SK-MEL-5 (cell line): ENCODE measurements around the gene FBXL4. TPM values are rescaled to one million over a fixed set of nuclear protein-coding genes. Genes with fewer than 3 reads are reported as not detected.
"Not testable (repeated sequence)": the region's sequence is repeated elsewhere in the genome, so short reads cannot be mapped to it uniquely, and the experiment has no call there.

Experiments
- DNase-seq: peaks from one replicate; pipeline ENCODE4 v3.0.0-alpha.2; 2016; ENCODE audit warnings: low read depth, low spot score
- in situ Hi-C: cut with HindIII; loops from 2 replicates; pipeline ENCODE4 v1.10.0; 2016; ENCODE audit warnings: low sequenced_read_pairs, high pct_unique_total_duplicates, low pct_unique_long_range_greater_than_20kb
- total RNA-seq: library from RNA; depleted of rRNA; stranded (reverse); fragments of >200 nt; shearing (Covaris generic); gene quantifications from 2 replicates; pipeline ENCODE4 v1.2.3, GENCODE V29; 2014

Gene FBXL4
- total RNA-seq, 1 experiment from 2014 or later: 19.8 TPM

DNA sequence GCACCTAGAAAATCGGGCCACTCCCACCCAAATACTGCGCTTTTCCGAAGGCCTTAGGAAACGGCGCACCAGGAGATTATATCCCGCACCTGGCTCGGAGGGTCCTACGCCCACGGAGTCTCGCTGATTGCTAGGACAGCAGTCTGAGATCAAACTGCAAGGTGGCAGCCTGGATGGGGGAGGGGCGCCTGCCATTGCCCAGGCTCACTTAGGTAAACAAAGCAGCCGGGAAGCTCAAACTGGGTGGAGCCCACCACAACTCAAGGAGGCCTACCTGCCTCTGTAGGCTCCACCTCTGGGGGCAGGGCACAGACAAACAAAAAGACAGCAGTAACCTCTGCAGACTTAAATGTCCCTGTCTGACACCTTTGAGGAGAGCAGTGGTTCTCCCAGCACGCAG, 36.8 kb downstream of the FBXL4 start:
- in situ Hi-C loops: not testable (repeated sequence)

DNA sequence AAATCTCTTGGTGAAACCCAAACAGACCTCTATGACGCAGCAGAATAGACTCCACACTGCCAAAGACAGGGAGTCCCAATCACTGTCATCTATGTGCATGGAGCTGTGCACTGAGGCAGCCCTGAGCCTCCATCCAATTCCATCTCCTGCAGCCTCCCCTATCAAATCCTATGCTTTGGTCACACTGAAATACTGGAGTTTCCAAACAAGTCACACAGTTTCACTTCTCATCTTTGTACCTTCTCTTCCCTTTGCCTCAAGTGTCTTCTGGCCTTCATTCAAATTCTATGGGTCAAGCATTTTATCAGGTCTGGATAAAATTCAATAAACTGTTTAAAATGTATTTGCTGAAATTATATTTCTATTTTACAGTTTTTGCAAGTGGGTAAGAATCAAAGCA, 38.5 kb downstream of the FBXL4 start:
- DNase-seq: no peak
- in situ Hi-C loops: no loop called here

More for the DNA sequence above, 36.8 kb downstream of the FBXL4 start:
- DNase-seq: not testable (repeated sequence)

DNA sequence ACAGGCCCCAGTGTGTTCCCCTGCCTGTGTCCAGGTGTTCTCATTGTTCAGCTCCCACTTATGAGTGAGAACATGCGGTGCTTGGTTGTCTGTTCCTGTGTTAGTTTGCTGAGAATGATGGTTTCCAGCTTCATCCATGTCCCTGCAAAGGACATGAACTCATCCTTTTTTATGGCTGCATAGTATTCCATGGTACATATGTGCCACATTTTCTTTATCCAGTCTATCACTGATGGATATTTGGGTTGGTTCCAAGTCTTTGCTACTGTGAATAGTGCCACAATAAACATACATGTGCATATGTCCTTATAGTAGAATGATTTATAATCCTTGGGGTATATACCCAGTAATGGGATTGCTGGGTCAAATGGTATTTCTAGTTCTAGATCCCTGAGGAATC, 41.4 kb downstream of the FBXL4 start:
- in situ Hi-C loops, DNase-seq: not testable (repeated sequence)

DNA sequence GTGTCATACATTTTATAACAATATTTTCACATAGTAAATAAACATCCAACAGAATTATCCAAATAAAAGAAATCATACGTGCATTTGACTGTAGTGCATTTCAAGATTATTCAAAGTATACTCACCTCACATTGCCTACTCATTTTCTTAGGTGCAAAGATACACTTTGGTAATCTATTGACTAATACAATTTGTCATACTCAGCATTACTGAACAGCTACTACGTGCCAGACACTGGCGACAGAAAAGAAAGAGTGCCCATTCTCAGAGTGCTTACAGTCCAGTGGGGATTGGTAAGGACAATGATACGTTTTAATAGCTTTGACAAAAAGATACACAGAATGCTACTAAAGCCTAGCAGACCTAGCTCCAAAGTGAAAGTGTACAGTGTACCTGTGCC, 42.0 kb downstream of the FBXL4 start:
- in situ Hi-C loops: no loop called here
- no peak for DNase-seq

DNA sequence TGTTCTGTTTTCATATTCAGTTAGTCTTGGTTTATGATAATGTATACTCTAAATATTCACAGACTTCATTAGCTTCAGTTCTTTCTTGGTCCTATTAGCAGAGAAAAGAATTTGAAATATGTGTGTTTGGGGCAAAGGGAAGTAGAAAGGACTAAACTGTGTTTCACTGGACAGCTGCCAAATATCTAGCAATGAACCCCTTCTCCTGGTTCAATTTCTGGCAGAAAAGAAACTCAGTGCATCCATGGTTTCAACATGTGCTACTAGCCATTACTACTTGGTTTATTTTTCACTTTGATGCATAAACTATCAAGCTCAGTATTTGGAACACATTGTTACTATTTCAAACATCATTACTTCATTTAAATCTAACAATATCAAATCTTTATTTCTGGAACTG, 43.6 kb downstream of the FBXL4 start:
- DNase-seq: no peak
- in situ Hi-C loops: no loop called here

DNA sequence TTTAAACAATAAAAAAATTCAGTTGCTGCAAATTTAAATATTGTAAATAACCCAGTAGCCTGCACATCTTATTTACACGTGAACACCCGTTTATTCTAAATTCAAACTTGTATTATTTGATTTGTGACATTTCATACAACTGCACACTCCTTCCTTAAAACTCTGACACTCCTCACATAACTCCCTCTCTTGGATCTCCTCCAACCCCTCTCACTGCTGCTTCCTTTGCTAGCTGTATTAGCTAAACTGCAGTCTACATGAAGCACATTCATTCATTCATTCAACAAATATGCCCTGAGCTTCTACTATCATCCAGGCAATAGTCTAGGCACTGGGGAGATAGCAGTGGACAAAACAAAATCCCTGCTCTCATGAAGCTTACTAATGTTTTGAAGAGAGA, 47.0 kb downstream of the FBXL4 start:
- DNase-seq: no peak
- in situ Hi-C loops: no loop called here

DNA sequence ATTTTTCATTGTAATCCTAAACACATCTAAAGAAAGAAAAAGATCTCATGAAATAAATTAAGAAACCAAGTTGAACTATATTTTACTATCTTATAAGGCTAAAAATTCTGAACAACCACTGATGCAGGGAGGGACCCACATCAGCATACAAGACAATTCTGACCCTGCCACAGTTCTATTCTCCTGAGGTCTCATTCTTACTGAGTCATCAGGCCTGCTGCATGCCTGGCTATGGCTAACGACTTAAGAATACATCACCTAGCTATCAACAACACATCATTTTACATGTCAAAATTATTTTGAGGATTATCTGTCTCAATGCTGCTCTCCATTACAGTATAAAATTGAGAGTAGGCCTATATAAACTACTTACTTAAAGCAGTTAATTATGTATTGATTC, 52.9 kb downstream of the FBXL4 start:
- DNase-seq: no peak
- in situ Hi-C loops: no loop called here

DNA sequence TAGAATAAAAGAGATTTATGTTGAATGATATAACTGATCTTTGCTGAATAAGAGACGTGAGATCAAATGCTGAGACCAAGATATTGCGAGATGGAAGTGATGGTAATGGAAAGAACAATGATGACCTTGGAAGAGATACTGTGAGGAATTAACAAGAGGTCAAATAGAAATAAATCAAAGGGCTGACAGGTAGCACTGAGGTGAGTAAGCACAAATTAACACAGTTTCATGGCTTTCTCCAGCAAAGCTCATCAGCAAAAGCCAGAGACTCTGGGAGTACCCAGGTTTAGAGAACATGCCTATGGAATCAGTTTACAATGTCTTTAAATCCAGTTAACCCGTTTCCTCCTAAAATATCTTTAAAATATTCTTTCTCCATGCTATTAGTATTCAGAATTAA, 60.1 kb downstream of the FBXL4 start:
- in situ Hi-C loops: no loop called here
- no peak for DNase-seq

DNA sequence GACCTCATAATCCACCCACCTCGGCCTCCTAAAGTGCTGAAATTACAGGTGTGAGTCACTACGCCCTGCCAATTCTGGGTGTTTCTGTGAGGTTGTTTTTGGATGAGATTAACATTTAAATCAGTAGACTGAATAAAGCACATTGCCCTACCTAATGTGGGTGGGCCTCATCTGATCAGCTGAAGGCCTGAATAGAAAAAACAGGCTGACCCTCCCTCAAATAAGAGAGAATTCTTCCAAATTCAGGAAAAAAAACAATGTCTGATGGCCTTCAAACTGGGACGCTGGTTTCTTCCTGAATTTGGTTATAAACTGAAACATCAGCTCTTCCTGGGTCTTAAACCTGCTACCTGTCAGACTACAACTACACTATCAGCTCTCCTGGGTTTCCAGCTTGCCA, 62.4 kb downstream of the FBXL4 start:
- in situ Hi-C loops: no loop called here
- DNase-seq: no peak

DNA sequence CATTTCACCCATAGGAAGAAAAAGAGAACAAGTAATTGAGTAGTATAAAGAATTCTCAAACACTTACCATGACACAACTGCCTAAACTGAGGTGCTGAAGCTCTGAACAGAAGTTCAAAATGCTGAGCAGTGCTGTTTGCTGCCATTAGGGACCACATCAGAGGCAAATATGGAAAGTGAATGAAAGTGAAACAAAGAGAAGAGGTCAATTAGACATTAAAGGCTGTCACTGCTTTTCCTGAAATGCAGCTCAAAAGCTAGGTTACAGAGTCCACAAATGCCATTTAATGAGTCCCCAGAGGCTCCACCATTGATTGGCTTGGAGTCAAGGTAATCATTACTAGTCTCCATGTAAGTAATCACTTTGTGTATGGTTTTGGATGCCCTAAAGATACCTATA, 67.3 kb downstream of the FBXL4 start:
- DNase-seq: no peak
- in situ Hi-C loops: no loop called here

DNA sequence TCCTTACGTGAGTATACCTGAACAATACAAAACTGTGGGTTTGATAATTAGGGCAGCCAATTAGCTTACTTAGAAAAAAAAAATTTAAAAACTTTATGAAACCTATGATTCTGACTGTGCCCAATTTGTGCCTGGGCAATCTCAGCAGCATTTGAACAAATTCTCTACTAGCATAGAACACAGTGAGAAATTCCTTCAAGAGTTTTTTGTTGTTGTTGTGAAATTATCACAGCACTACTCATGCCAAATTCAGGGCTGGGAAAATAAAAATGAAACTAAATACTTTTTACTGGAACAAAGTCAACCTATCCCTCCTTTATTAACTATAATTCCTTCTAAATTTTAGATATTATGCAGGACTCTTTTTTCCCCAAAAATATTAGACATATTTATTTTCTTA, 70.5 kb downstream of the FBXL4 start:
- in situ Hi-C loops: no loop called here
- no peak for DNase-seq

DNA sequence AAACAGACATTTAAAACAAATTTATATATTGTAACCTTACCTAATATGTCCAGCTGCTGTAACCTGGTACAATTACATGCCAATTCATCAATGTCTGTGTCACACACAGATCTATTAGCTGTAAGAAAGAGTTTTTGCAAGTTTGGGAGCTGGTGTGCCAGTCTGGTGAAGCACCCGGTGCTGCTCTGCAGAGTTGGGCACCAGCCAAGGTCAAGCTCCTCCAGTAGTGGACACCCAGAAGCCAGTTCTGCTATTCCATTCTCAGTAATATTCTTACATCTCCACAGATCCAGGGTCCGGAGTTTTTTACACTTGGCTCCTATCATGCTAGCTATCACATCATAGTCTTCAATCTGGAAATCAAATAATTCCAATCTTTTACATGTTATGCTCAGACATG, 72.4 kb downstream of the FBXL4 start:
- in situ Hi-C loops: no loop called here
- DNase-seq: no peak

DNA sequence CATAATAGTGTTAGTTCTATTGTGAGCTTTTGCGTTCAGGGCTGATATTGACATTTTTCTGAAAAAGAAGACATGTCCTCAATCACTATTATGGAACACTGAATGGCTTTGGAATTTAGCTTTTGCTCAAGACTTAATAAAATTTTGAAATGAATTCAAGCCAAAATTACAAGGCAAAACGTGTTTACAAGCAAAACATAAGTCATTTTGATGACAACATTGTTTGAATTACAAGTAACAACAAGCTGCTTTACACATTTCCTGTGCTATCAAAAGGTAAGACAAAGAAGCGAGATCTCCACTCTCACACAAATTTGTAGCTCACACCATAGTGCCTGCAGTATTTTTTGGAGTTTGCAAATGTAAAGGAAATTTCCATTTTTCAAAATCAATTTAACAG, 75.9 kb downstream of the FBXL4 start:
- in situ Hi-C loops: no loop called here
- no peak for DNase-seq

DNA sequence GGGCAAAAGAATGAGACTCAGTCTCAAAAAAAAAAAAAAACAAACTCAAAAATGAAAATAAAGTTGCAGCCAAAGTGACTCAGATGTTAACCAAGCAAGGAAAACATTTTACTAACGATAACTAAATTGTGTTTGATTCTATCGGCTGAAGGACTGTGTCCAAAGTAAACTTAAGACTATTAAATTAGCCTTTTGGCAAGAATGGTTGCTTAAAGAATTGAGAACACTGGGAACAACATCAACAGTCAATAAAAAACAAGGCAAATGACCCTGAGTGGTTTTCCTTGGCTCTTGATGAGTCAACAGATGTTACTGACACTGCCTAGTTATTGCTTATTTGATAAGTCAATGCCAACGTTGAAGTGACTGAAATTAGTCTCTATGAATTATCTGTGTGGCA, 76.7 kb downstream of the FBXL4 start:
- DNase-seq: no peak
- in situ Hi-C loops: no loop called here

DNA sequence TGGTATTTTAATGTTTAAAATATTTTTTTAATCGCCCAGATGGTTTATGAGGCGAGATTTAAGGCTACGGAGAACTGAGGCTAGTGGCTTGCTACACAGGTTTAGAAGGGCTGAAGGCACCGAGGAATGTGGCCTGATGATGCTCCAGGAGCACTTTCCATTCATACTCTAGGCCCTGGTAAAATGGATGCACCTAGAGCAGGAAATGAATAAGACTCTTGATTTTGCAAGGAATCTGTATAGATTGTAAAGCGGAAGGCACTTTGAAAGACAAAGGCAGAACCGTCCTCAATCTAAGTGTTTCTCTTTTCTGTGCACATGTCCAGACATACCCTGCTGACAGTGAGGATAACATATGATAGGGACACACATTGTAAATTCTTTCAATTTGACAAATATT, 83.2 kb downstream of the FBXL4 start:
- in situ Hi-C loops: no loop called here

DNA sequence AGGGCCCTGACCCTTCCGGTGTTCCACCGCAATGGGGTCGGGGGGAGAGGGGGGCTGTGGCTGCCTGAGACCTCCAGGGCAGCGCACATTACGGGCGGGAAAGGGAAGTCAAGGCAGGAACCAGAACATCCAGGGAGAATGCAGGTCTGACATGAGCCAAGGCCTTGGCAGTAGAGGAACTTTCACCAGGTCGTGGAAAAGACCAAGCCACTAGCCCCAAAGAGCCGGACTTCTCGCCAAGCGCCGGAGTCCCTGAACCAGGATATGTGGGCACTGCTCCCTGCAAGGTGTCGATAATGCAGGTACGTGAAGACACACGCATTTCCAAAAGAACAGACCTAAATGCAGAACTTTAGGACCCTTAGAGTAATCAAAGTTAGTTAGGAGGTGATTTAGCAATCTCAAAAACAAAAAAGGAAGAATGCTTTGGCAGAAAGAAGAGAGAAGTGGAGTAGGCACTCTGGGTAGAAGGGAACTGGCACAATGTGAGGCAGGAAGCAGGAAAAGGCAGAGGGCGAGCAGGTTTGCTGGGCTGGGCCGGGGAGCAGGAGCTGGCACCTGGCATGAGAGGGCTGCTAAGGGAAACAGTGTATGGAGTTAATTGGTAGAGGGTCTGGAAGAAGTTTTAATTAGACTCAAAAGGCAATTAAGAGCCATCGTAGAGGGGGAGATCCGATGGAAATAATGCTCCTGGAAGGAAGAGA, 99.1 kb downstream of the FBXL4 start:
- in situ Hi-C loops: no loop called here
- no peak for DNase-seq

More for the DNA sequence above, 83.2 kb downstream of the FBXL4 start:
- no peak for DNase-seq

DNA sequence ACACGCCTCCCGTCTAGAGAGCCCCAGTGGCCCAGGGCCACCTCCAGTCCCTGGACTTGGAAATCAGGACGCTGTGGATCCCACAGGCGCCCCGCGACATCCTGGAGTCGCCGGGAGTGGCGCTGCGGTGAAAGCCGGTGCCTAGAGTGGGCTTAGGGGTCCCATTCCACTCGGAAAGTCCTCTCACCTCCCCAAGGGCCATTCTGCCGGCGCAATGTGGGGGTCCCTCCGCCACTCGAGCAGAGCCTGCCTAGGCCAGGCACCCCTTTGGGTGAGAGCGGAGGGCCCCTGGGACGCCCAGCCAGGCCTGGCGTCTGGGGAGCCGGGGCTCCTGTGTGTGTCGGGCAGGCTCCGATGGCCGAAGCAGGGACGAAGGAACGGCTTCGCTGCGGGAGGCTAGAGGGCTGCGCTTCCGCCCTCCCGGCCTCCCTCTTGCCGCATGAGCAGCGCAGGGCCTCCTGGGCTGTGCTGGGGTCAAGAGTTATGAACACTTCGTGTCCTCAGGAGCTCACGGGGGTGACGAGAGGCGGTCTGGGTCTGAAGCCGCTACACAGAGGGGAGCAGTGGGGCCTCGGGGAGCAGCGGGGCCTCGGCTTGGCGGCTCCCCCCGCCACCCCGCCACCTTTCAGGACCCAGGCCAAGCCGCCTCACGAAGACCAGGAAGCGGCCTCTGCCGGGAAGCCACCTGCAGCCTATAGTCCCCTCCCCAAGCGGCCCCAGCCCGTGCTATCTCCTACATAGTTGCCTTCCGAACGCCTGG, 99.8 kb downstream of the FBXL4 start:
- in situ Hi-C loops: no loop called here
- DNase-seq: no peak

DNA sequence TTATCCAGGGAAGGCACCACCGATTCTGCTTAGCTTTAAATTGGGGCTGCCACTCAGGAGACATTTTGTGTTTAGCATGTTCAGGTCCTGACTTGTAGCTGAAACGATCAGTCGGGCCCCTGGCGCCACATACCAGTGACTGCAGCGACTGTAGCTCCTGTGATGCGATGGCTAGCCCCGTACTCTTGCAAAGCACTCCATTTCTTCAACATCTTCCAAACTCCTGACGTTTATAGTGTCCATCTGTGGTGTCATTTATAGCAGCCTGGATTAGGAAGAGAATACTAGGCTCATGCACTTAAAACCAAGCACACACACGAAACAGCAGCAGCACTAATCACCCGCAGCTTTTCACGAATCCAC, 100.3 kb downstream of the FBXL4 start:
- no peak for DNase-seq
- in situ Hi-C loops: no loop called here

DNA sequence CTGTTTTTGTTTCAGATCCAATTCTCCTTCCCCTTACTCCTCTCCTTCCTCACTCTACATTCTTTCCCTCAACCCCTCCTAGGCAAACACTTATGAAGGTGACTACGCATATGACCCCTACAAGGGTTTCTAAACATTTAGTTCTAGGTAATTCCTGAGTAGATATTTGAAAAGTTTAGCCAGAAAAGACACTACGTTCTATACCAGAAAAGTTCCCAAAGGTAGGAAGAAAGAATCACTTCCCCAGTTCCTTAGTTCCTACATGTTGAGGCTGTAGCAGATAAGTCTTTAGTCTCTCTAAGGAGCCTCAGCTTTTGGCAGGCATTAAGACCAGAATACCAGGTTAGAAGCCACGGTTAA, 101.7 kb downstream of the FBXL4 start:
- no peak for DNase-seq
- in situ Hi-C loops: no loop called here
